Jurkat, Clone E6-1 (cell line): ENCODE data around the gene ARFGEF2. TPM values are rescaled to one million over a fixed set of nuclear protein-coding genes. Genes with fewer than 3 reads are reported as not detected.
"Not testable (repeated sequence)": the region's sequence is repeated elsewhere in the genome, so short reads cannot be mapped to it uniquely, and the experiment has no call there.

Experiments
- DNase-seq: peaks from one replicate; pipeline ENCODE4 v3.0.0-alpha.2; 2011; ENCODE audit warnings: low read depth, low spot score
- H3K4me3 ChIP-seq: 2 replicates; pipeline ENCODE4 v1.5.1; 2011; ENCODE audit warnings: mild to moderate bottlenecking, low read length, control low read depth, moderate library complexity
- polyA plus RNA-seq: library from polyadenylated mRNA; unstranded; fragments of >200 nt; gene quantifications from one replicate; pipeline ENCODE4 v1.2.1, GENCODE V29; 2012; ENCODE audit warnings: missing spikeins; ENCODE audit not compliant: insufficient read length, insufficient read depth

Gene ARFGEF2
- 9.0 TPM for polyA plus RNA-seq

DNA sequence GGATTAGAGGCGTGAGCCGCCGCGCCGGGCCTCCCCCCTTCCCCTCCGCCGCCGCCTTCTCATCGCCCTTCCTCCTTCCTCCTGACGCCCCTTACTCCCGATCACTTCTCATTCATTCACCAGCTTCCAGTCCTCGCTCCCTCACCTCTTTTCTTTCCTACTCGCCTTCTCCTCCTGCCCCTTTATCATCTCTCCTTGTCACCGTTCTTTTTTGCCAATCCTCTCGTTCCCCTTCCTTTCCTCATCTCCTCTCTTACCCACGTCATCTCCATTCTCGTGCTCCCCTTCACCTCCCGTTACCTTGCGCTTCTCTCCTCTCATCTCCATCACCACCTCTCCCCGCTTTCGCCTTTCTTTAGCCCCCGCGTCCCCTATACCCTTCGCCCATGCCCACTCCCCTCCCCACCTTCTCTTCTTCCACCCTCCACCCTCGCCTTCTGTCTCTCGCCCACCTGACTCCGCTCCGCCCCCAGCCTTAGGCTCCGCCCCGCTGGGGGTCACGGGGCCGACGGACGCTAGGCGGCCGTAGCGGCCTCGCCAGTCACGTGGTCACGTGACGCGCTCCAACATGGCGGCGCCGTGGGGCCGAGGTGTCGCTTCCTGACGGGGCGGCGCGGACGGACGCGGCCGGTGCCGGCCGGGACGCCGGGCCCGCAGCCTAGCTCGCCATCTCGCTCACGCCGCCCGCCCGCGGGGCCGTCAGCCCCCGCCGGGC, at the start of gene ARFGEF2:
ARFGEF2 (plus strand) TSS at position 544 of the 715 bp plus-strand sequence. CDS start 179 bp downstream, outside the sequence.
- H3K4me3 ChIP-seq: peak within 1 kb of the TSS; percentile 74
- DNase-seq: peak; percentile 77

DNA sequence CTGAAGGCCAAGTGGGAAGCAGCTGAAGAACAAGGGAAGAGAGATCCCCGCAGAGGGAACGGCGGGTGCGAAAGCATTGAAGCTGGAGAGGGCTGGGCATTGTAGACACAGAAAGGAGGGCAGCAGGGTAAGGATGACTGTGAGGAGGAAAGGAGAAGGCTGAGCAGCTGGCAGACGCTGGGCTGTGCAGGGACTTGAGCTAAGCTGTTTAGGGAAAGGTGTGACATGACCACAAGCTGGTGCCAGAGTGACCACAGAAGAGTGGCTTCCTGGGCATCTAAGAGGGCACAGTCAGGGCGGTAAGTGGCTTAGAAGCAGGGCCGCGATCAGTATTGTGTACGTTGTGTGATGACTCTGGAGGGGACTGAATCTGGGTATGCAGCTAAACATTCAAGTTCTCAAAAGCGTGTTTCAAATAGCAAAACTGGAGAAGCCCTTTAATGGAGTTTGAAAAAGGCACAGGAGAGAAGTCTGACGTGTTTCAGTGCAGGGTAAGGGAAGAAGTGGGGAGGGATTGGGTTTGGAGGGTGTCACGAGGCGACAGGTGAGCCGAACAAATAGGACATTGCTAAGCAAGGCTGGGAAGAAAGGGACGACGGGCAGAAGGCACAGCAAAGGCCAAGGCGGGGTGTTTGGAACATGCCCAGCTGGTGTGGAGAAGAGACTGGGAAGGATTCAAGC, 46.1 kb upstream of the ARFGEF2 start:
- DNase-seq: no peak

DNA sequence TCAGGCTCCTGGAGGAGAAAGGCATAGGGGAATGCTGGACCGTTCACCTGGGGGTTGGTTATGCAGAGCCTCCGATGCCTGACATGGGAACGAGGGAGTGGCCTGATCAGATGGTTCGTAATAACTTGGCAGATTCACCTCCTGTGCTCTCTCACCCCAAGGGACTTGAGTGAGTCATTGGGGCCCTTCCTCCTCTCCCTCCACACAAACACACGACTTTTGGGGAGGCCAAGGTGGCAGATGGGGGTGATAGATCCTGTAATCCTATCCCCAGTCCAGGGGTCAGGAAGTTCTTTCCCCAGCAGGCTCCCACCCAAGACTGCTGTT, 45.6 kb upstream of the ARFGEF2 start:
- DNase-seq: no peak
- H3K4me3 ChIP-seq: no peak overlapping the region

More for the DNA sequence above, 46.1 kb upstream of the ARFGEF2 start:
- no peak overlapping the region for H3K4me3 ChIP-seq

DNA sequence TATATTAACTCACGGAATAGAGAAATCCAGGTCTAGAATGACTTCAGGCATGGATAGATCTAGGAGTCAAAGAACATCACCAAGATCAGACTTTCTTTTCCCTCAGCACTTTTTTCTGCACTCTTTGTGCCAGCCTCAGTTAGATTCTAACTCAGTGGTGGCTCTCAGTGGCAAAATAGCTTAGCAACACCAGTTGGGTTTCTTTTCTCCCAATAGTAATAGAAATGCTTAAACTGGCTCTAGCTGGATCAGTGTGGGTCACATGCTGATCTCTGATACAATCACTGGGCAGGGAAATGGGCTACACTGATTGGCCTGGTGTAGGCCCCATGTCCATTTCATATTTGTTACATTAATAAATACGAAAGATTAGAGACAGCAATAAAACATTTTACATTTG, 44.2 kb upstream of the ARFGEF2 start:
- DNase-seq: no peak
- H3K4me3 ChIP-seq: no peak overlapping the region

DNA sequence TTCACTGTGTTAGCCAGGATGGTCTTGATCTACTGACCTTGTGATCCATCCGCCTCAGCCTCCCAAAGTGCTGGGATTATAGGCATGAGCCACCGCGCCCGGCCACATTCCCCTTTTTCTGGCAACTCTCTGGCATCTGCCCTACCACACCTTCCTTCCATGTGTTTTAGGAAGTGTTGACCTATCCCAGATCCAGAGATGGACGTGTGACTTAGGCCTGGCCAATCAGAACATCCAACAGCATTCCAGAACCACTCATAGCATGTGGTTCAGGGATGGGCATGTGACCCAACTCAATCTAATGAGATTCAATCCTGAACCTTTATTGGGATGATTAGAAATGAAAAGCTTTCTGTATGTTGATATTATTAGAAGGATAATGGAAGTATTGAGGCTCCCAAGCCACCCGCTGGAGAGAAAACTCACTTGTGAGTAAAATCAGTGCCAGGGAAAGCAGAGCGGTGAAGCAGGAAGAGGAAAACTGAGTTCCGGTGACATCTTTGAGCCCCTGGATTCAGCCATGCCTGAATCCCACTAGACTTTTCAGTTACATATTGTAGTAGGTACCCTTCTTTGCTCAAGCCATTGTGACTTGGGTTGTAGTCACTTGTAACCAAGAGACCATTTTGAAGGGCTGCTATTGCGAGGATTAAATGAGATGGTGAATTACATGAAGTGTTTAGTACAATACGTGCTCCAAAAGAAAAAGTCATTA, 42.8 kb upstream of the ARFGEF2 start:
- DNase-seq: no peak

DNA sequence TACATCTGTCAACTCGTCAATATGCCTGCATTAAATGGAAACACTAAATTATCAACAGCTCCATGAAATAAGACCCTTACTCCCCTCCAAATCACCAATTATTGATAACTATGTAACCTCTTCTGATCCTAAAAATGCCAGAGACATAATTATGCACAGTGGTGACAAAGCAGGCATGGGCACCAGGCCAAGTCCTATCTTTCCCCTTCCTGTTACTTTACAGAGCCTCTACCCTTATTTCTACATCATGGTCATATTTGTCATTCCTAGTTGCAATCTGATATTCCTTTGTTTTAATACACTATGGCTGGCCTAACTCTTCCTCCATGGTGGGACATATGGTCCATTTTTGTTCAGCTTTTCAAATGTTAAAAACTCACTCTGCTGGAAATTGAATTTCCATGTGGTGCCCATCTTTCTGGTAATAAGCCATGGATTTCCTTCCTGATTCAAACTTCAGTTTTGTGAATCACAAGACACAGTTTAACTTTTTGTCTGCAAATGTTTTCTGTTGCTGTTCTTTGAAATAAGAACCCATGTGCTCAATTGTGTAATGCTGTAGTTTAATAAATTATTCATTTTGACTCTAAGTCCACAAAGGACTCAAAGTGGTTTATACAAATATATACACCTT, 41.8 kb upstream of the ARFGEF2 start:
- H3K4me3 ChIP-seq: no peak overlapping the region

More for the DNA sequence above, 42.8 kb upstream of the ARFGEF2 start:
- no peak overlapping the region for H3K4me3 ChIP-seq

GRCh38 chr20:48880331-48880730, 41.2 kb upstream of the ARFGEF2 start:
- no peak overlapping the region for H3K4me3 ChIP-seq
- DNase-seq: no peak

More for the DNA sequence above, 41.8 kb upstream of the ARFGEF2 start:
- no peak for DNase-seq

DNA sequence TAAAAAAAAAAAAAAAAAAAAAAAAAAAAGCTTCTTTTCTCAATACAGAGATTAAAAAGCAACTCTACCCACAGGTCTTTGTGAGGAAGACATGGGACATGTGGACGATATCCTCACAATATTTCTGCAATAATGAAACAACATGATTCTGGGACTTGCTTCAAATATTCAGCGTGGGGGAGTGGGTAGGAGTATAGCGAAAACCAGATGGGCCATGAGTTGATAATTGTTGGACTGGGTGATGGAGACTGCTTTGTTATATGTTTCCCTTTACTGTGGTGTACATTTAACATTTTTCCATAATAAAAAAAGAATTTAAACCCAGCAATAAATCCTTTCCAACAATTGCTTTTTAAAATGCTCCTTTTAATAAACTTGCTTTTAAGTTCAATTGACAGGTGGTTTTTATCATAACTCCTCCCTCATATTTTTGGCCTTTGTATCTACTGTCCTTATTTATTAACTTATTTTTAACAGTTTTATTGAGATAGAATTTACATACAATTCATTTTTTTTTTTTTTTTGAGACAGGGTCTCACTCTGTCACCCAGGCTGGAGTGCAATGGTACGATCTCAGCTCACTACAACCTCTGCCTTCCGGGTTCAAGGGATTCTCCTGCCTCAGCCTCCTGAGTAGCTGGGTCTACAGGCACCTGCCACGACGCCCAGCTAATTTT, 40.4 kb upstream of the ARFGEF2 start:
- no peak overlapping the region for H3K4me3 ChIP-seq
- no peak for DNase-seq

DNA sequence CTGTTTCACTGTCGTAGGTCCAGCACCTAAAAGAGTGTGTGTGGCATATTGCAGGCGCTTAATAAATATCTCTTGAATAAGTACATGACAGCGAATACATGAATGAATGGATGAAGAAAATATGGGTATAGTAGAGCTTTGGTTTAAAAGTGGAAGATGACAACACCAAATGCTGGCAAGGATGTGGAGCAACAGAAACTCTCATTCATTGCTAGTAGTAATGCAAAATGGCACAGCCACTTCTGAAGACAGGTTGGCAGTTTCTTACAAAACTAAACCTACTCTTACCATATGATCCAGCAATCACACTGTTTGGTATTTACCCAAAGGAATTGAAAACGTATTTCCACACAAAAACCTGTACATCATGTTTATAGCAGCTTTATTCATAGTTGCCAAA, 36.3 kb upstream of the ARFGEF2 start:
- DNase-seq: no peak

GRCh38 chr20:48886194-48886593, 35.3 kb upstream of the ARFGEF2 start:
- H3K4me3 ChIP-seq: no peak overlapping the region
- DNase-seq: no peak

More for the DNA sequence above, 36.3 kb upstream of the ARFGEF2 start:
- no peak overlapping the region for H3K4me3 ChIP-seq

DNA sequence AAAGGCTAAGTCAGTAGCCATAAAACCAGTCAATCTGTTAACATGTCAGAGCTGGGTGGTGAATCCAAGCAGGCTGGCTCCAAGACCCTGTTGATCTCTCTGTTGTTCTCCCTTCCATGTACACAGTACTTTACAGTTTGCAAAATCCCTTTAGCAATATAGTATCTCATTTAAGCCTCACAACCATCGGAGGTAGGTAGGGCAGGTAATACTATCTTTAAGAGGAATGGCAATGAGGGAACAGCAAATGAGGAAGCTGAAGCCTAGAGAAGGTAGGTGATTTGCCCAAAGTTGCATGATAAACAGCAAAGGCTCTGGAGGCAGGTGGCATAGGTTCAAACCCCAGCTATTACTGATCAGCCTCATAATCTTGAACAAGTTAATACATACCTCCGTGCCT, 34.7 kb upstream of the ARFGEF2 start:
- no peak overlapping the region for H3K4me3 ChIP-seq
- no peak for DNase-seq

DNA sequence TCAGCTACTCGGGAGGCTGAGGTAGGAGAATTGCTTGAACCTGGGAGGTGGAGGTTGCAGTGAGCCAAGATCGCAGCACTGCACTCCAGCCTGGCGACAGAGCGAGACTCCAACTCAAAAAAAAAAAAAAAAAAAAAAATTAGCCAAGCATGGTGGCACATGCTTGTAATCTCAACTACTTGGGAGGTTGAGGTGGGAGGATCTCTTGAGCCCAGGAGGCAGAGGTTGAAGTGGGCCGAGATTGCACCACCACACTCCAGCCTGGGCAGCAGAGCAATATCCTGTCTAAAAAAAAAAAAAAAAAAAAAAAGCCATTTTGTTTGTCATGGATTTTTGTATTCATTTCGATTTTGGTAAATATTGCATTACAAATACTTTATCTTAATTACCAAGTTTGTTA, 33.0 kb upstream of the ARFGEF2 start:
- not testable (repeated sequence) for DNase-seq, H3K4me3 ChIP-seq

- no peak overlapping the region for H3K4me3 ChIP-seq
- DNase-seq: no peak
These were observed 32.2 kb upstream of the ARFGEF2 start for GRCh38 chr20:48889140-48889790.

GRCh38 chr20:48891235-48892048, 30.1 kb upstream of the ARFGEF2 start:
- DNase-seq: no peak
- H3K4me3 ChIP-seq: no peak overlapping the region

DNA sequence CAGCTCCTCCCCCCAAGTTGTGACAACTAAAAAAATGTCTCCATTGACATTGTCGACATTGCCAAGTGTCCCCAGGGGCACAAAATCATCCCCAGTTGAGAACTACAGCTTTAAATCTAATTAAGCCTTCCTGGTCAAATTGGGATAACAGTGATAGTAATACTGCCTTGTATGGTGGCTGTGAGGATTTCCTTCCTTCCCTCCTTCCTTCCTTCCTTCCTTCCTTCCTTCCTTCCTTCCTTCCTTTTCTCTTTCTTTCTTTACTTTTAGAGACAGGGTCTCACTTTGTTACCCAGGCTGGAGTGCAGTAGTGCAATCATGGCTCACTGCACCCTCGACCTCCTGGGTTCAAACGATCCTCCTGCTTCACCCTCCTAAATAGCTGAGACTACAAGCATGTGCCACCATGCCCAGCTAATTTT, 29.5 kb upstream of the ARFGEF2 start:
- no peak overlapping the region for H3K4me3 ChIP-seq
- no peak for DNase-seq

GRCh38 chr20:48892891-48893290, 28.6 kb upstream of the ARFGEF2 start:
- H3K4me3 ChIP-seq: no peak overlapping the region
- no peak for DNase-seq

GRCh38 chr20:48893374-48893773, 28.1 kb upstream of the ARFGEF2 start:
- no peak for DNase-seq
- no peak overlapping the region for H3K4me3 ChIP-seq
